ENCODE measurements around the gene IFT27.

IFT27 gene

DNA sequence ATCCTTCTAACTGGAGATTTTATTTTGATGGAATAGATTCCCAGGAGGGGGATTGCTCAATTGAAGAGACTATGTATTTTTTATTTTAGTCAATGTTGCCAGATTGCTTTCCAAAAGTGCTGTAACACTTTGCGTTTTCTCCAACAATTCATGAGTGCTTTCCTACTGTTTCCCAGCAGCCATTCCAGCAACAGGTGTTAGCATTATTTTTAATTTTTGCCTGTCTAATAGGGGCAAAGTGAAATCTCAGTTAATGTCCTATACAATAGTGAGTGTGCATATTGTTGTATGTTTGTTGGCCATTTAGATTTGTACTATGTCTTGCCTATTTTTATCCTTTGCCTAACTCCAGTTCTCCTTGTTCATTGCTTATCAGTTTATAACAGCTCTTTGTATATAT is 60.3 kb downstream of the IFT27 start:
- no peak for DNase-seq

- DNase-seq: no peak
Measured at GRCh38 chr22:36714110-36714509, 61.8 kb downstream of the IFT27 start.

GRCh38 chr22:36713436-36713835 is 62.5 kb downstream of the IFT27 start:
- DNase-seq: no peak

Measured in NCI-H2081 (cell line).